Activated gamma-delta T cell treated with anti-CD3 and anti-CD28 coated beads, Interleukin-2, amount 50 U/mL, for 16 hours (primary cell): ENCODE measurements around the gene ANKRD55.
"Not testable (repeated sequence)": the region's sequence is repeated elsewhere in the genome, so short reads cannot be mapped to it uniquely, and the experiment has no call there.

Experiments used
- DNase-seq: peaks from one replicate; pipeline ENCODE4 v3.0.0-alpha.2; 2020; ENCODE audit warnings: low read depth

The ANKRD55 gene

DNA sequence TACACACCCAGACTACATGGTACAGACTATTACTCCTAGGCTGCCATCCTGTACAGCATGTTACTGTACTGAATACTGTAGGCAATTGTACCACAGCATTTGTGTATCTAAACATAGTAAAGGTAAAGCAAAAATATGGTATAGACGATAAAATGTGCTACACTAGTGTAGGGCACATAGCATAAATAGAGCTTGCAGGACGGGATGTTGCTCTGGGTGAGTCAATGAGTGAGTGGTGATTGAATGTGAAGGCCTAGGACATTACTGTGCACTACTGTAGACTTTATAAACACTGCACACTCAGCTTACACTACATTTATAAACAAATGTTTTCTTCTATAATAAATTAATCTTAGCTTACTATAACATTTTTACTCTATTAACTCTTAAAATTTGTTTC is 25.6 kb downstream of the ANKRD55 start:
- DNase-seq: no peak

DNA sequence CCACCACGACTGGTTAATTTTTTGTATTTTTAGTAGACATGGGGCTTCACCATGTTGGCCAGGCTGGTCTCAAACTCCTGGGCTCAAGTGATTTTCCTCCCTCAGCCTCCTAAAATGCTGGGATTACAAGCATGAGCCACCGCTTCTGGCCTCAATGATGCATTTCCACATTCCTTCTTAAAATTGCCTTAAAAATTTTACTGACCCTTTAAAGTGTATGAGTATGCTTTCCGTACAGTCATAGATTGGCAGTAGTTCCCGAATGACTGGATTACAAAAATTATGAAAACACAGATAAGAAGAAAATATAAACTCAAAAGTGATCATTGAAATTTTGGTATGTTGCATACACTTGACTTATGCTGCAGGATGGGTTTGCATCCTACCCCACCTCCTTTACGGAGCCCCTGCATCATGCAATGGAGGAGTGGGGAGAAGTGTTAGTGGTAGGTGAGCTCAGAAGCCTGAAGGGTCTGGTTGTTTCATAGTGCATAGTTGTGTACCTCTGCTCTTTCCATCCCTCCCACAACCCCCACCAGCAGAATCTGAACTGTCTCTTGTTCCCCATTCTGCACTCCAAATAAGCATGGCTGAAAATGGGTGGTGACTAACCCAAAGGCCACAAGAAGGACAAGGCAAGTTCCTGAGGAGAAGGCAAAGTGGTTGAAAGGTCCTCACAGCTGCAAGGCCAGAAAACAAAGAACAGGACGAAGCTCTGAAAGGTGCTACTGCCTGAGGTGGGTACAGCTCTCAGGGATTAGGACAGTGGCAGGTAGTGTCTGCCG is 26.8 kb downstream of the ANKRD55 start:
- DNase-seq: no peak

DNA sequence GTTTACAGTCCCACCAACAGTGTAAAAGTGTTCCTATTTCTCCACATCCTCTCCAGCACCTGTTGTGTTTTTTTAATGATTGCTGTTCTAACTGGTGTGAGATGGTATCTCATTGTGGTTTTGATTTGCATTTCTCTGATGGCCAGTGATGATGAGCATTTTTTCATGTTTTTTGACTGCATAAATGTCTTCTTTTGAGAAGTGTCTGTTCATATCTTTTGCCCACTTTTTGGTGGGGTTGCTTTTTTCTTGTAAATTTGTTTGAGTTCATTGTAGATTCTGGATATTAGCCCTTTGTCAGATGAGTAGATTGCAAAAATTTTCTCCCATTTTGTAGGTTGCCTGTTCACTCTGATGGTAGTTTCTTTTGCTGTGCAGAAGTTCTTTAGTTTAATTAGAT is 29.2 kb downstream of the ANKRD55 start:
- DNase-seq: not testable (repeated sequence)

DNA sequence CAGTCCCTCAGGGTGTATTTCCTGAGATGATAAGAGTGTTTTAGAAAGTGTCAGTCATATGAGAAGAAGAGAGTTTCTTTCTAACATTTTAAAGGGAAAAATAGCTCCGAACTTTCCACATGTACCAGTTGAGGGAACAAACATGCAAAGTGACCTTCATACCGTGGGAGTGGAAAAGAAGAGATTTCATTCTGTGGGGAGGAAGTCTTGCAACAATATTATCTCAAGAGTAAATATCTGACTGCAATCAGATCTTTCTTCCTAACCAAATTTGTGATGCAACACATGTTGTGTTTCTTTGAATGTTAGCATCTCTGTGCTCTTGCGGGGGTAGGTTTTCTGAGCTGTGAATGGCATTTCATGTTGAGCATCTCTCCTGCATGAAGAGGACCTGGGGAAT is 30.6 kb downstream of the ANKRD55 start:
- DNase-seq: no peak

- DNase-seq: not testable (repeated sequence)
These were observed 31.3 kb downstream of the ANKRD55 start for GRCh38 chr5:56201762-56202261.

GRCh38 chr5:56200971-56201666 is 32.0 kb downstream of the ANKRD55 start:
- DNase-seq: peak; percentile 19

- no peak for DNase-seq
These were observed 38.1 kb downstream of the ANKRD55 start for GRCh38 chr5:56195016-56195415.

- no peak for DNase-seq
These were observed 40.9 kb downstream of the ANKRD55 start for GRCh38 chr5:56192246-56192645.

DNA sequence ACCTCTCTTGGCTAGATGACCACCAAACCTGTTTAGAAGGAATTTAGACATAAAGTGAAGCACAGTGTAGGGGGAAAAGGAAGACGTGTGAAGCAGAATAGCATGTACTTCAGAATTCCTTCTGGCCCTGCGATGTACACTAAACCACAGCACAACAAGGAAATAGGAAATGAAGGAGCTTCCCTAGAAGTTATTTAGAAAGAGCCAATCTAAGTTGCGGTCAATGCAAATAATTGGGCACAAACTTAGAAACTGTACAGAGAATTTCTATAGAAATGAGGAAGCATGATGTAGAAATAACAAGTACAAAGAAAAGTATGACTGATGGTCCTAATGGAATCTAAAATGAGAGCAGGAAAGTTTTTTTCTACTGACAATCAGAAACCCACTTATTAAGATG is 41.5 kb downstream of the ANKRD55 start:
- no peak for DNase-seq

- DNase-seq: no peak
These were observed 42.6 kb downstream of the ANKRD55 start for GRCh38 chr5:56190497-56190896.

GRCh38 chr5:56185768-56186311 is 47.3 kb downstream of the ANKRD55 start:
- DNase-seq: no peak

- DNase-seq: no peak
These were observed 49.6 kb downstream of the ANKRD55 start for GRCh38 chr5:56183506-56183905.

DNA sequence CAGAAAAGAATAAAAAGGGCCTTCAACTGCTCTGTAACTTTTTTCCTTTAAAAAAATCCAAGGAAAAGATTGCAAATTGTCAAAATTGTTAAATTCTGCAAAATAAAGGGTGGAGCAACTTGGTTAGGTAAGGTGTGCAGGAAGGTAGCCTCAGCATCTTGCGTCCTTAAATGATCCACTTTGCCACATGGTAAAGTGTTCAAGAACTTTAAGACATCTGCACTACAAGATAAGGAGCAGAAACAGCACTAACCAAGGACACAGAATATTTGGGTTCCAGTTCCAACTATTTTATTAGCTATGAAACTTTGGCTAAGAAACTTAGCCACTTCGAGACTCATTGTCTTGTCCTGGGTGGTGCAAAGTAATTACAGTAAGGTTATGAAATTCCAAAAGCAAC is 53.7 kb downstream of the ANKRD55 start:
- no peak for DNase-seq

DNA sequence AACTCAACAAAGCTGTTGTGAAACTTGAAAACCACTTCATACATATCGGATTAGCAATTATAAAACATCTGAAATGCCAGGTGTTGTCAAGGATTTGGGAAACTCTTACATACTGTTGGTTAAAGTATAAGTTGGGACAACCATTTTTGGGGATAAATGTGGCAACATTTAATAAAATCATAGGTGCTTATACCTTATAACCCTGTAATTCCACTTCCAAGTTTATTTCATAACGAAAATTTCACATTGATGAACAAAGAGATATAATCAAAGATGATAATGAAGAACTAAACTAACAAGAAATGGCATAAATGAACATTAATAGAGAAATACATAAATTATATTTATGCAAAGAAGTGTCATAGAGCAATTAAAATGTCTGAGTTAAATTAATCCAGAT is 54.3 kb downstream of the ANKRD55 start:
- DNase-seq: no peak

DNA sequence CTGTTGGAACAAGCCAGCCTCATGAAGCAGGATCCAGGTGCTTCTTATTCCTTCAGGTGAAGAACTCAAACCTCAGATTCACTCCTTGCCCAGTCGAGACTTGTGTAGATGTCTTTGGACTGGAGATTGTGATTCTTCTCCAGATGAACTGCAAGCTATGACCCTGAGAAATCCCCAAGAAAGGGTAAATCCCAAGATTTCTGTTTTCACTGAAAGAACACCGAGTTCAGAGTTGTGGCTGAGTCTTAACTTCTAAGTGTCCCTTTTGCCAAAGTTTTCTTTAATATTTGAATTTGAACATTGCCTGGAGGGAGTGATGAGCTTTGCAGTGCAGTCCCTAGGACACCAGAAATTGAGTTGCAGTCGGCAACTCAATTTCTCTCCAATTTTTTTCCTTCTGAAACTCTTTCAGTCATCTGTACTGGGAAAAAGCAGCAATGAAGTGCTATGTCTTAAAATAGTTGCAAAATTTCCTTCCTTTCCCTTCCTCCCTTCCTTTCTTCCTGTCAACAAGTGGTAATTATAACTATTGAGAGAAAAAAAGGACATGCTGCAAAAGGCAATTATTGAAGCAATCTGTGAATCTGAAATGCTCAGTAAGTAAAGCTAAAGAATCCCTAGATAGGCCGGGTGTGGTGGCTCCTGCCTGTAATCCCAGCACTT is 56.1 kb downstream of the ANKRD55 start:
- no peak for DNase-seq

GRCh38 chr5:56176155-56176798 is 56.9 kb downstream of the ANKRD55 start:
- no peak for DNase-seq

DNA sequence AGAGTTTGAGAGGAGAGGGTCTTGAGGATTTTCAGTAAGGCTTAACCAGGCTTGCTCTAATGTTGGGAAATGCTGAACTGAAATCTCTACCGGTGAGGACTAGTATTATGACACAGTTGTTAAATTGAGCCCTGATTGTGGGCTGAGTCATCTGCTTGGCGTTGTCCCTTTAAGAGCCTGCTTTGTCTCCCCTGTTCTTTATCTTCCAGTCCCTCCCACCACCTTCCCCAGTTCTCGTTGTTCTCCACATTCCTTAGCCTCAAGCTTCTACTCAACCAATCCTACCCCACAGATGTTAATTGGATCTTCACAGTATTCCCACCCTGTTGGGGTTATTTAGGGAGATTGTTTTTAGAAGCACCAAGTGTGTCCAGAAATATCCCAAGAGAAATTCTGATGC is 57.6 kb downstream of the ANKRD55 start:
- DNase-seq: no peak

DNA sequence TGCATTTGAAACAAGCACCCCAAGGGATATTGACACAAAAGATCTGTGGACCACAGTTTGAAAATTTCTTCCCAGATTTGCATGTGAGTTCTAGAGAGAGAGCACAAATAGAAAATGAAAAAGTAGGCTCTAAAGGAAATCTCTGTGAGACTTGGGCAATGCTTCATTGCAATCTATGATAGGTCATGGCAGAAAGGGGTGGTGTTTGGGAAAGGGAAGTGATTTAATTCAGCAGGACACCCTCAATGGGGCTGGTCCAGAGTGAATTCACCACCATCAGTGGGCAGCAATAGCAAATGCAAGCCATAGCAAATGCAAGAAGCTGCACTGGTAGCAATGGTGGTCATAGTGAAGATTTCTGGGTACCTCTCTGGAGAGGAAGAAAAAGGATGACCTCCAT is 58.1 kb downstream of the ANKRD55 start:
- no peak for DNase-seq

DNA sequence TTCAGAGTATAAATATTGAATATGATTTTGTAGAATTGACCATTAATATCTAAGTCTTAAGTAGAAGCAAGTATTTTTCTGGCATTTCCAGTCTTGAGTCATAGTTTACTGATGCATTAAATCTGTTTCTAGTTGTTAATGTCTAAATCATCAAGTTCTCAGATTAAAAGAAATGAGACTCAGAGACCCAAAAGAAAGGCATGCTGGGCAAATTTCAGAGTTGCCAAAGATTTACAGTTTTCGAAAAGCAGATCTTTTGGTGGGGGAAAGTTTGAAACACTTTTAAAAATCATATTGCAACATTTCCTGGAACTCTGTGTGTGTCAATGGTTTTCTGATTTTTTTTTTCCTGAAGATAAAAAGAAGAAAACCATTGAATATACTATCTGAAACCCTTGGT is 60.9 kb downstream of the ANKRD55 start:
- DNase-seq: no peak

GRCh38 chr5:56170557-56170956 is 62.6 kb downstream of the ANKRD55 start:
- no peak for DNase-seq

GRCh38 chr5:56169949-56170348 is 63.2 kb downstream of the ANKRD55 start:
- no peak for DNase-seq

DNA sequence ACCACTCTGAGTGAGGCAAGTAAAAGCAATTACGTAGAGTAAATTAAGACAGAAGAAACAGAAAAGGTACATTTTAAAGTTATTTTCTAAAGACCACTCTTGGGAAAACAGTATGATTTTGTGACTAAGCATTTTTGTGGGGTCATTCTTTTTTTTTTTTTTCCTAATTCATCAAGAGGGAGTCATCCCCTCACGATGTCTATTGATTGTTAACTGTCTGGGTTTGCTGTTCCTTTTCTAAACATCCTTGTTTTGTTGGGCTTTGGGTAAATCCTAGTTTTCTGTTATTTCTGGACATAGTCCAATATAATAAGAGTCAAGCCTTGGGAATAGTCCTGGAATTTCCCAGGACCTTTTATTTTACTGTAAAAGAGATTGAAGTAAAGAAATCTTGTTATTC is 63.8 kb downstream of the ANKRD55 start:
- DNase-seq: no peak
